ENCODE data around the gene SLIT3.

SLIT3 gene

DNA sequence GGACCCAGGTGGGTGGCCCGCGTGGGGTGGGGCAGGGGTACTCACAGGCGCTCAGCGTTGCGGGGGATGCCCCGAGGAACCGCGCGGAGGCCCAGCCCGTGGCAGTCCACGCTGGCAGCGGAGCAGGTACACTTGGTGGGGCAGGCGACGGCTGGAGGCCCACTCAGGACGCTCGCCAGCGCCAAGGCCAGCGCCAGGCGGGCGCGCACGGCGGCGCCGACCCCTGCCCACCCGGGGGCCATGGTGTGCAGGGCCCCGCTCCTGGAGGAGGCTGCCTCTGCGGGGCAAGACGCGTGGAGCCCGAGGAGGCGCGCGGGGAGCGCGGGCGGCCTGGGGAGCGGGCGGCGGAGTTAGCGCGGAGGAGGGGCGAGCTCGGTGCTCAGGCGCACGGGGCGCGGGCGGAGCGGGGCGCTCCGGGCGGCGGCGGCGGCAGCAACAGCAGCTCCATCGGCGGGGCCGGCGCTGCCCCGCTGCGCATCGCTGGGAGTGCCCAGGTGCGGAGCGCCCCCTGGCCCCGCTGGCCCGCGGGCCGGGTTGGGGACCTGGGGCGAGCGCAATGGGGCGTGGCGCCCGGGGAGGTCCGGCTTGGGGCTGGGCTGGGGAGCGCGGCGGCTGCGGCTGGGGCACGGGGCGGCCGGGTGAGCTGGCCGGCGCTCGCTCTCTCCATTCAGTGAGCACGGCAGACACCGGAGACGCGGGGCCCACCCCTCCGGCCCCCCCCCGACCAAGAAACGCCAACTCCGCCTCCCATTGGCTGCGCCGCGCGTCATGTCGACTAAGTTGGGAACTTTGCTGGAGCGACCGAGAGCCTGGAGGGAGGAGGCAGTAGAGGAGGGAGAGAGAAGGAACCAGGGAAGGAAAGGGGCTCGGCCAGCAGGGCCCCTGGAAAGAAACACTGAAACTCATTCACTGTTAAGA is at the start of gene SLIT3:
Gene SLIT3, minus strand, starts transcription at position 672 of the 918 bp plus-strand sequence. Its CDS starts 430 bp downstream, at position 242.
- peak within 1 kb of the TSS; percentile 75 for H3K4me3 ChIP-seq (ENCODE audit: low read depth, low read length)
- H3K9ac ChIP-seq (ENCODE audit: low read depth, low read length), result no peak within 1 kb of the TSS

DNA sequence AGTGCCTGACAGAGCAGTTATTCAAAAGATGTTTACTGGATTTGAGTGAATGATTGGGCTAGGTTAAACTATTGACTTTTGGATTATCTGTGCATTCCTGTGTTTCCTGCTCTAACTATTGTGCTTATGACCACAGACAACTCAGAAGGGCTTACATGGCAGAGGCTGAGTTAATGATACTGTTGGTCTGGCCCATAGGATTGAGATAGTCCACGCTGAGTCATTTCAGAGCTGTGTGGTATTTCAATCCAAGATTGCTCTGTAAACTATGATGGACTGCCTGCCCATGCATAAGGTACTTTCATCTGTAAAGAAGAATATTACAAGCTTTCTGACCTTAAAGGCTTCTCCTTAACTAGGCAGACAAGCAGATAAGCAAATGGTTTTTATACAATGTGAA is 49.1 kb upstream of the SLIT3 start:
- H3K4me1 ChIP-seq (ENCODE audit: control insufficient read depth, insufficient read depth, low read length), result no peaks in the 10 kb centered on the region
- H3K4me3 ChIP-seq (ENCODE audit: low read depth, low read length), result no peak overlapping the region
- H3K9me3 ChIP-seq (ENCODE audit: control insufficient read depth, insufficient read depth, low read length), result no peaks in the 10 kb centered on the region
- H3K27me3 ChIP-seq (ENCODE audit: control insufficient read depth, insufficient read depth, low read length), result no peaks in the 10 kb centered on the region
- H3K9ac ChIP-seq (ENCODE audit: low read depth, low read length), result no peak overlapping the region
- no peaks in the 10 kb centered on the region for H3K36me3 ChIP-seq (ENCODE audit: control insufficient read depth, insufficient read depth, low read length)

More for the DNA sequence above, at the start of gene SLIT3:
- Histone ChIP-seq H3K27me3 (ENCODE audit: control insufficient read depth, insufficient read depth, low read length) (peaks cover 57% of the 10 kb centered on the region), H3K36me3 (ENCODE audit: control insufficient read depth, insufficient read depth, low read length) (no peaks in the 10 kb centered on the region), H3K4me1 (ENCODE audit: control insufficient read depth, insufficient read depth, low read length) (no peaks in the 10 kb centered on the region), H3K9me3 (ENCODE audit: control insufficient read depth, insufficient read depth, low read length) (no peaks in the 10 kb centered on the region)

- Histone ChIP-seq H3K4me3 (ENCODE audit: low read depth, low read length) (no peak overlapping the region), H3K9me3 (ENCODE audit: control insufficient read depth, insufficient read depth, low read length) (no peaks in the 10 kb centered on the region), H3K9ac (ENCODE audit: low read depth, low read length) (no peak overlapping the region), H3K4me1 (ENCODE audit: control insufficient read depth, insufficient read depth, low read length) (no peaks in the 10 kb centered on the region), H3K27me3 (ENCODE audit: control insufficient read depth, insufficient read depth, low read length) (no peaks in the 10 kb centered on the region), H3K36me3 (ENCODE audit: control insufficient read depth, insufficient read depth, low read length) (no peaks in the 10 kb centered on the region)
These were observed 46.8 kb upstream of the SLIT3 start for GRCh38 chr5:169347786-169348185.

DNA sequence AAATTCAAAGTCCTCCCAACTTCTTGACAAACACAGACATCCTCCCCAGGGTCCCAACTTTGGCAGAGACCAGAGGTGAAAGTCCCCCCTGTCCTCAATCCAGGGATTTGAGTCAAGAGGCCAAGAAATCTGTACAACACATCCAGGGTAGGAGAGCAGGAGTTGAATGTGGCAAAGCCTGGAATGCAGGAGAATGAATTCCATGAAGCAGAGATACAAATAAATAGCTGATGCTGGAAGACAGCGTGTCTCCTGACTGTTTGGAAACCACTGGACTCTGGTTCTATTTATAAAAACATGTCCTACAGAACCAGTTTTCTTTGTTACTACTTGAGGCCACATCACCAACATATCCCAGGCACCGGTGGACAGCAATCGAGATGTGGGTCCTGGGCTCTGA is 43.7 kb upstream of the SLIT3 start:
- Histone ChIP-seq H3K4me3 (ENCODE audit: low read depth, low read length) (no peak overlapping the region), H3K27me3 (ENCODE audit: control insufficient read depth, insufficient read depth, low read length) (no peaks in the 10 kb centered on the region), H3K9me3 (ENCODE audit: control insufficient read depth, insufficient read depth, low read length) (no peaks in the 10 kb centered on the region), H3K36me3 (ENCODE audit: control insufficient read depth, insufficient read depth, low read length) (no peaks in the 10 kb centered on the region), H3K4me1 (ENCODE audit: control insufficient read depth, insufficient read depth, low read length) (peaks cover 2% of the 10 kb centered on the region), H3K9ac (ENCODE audit: low read depth, low read length) (no peak overlapping the region)

DNA sequence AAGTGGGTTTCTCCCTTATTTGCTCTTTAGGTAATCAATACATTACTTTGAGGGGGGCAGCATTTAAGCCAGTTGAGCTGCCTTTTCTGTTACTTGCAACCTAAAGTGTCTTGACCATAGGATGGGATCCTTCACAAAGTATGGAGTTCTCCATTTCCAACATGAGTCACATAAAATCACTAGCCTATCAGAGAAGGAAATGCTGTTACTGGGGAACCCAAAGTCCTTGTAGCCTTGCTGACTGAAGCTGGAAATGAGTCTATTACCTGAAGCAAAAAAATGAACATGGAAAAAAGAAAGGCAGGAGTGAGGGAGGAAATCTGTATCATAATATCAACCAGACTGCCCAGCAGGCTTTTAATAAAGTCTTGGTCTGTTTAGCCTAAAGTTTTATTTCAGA is 42.8 kb upstream of the SLIT3 start:
- no peaks in the 10 kb centered on the region for H3K27me3 ChIP-seq (ENCODE audit: control insufficient read depth, insufficient read depth, low read length)
- H3K36me3 ChIP-seq (ENCODE audit: control insufficient read depth, insufficient read depth, low read length), result no peaks in the 10 kb centered on the region
- H3K9ac ChIP-seq (ENCODE audit: low read depth, low read length), result no peak overlapping the region
- no peak overlapping the region for H3K4me3 ChIP-seq (ENCODE audit: low read depth, low read length)
- peaks cover 2% of the 10 kb centered on the region for H3K4me1 ChIP-seq (ENCODE audit: control insufficient read depth, insufficient read depth, low read length)
- H3K9me3 ChIP-seq (ENCODE audit: control insufficient read depth, insufficient read depth, low read length), result no peaks in the 10 kb centered on the region

- Histone ChIP-seq H3K9ac (ENCODE audit: low read depth, low read length) (no peak overlapping the region), H3K9me3 (ENCODE audit: control insufficient read depth, insufficient read depth, low read length) (no peaks in the 10 kb centered on the region), H3K36me3 (ENCODE audit: control insufficient read depth, insufficient read depth, low read length) (no peaks in the 10 kb centered on the region), H3K4me3 (ENCODE audit: low read depth, low read length) (no peak overlapping the region), H3K27me3 (ENCODE audit: control insufficient read depth, insufficient read depth, low read length) (no peaks in the 10 kb centered on the region), H3K4me1 (ENCODE audit: control insufficient read depth, insufficient read depth, low read length) (peaks cover 2% of the 10 kb centered on the region)
These were observed 40.6 kb upstream of the SLIT3 start for GRCh38 chr5:169341556-169341955.

GRCh38 chr5:169339869-169340268 is 38.9 kb upstream of the SLIT3 start:
- Histone ChIP-seq H3K36me3 (ENCODE audit: control insufficient read depth, insufficient read depth, low read length) (no peaks in the 10 kb centered on the region), H3K9me3 (ENCODE audit: control insufficient read depth, insufficient read depth, low read length) (no peaks in the 10 kb centered on the region), H3K27me3 (ENCODE audit: control insufficient read depth, insufficient read depth, low read length) (no peaks in the 10 kb centered on the region), H3K4me3 (ENCODE audit: low read depth, low read length) (no peak overlapping the region), H3K4me1 (ENCODE audit: control insufficient read depth, insufficient read depth, low read length) (peaks cover 2% of the 10 kb centered on the region), H3K9ac (ENCODE audit: low read depth, low read length) (no peak overlapping the region)

- Histone ChIP-seq H3K9me3 (ENCODE audit: control insufficient read depth, insufficient read depth, low read length) (no peaks in the 10 kb centered on the region), H3K36me3 (ENCODE audit: control insufficient read depth, insufficient read depth, low read length) (no peaks in the 10 kb centered on the region), H3K9ac (ENCODE audit: low read depth, low read length) (no peak overlapping the region), H3K4me3 (ENCODE audit: low read depth, low read length) (no peak overlapping the region), H3K4me1 (ENCODE audit: control insufficient read depth, insufficient read depth, low read length) (peaks cover 2% of the 10 kb centered on the region), H3K27me3 (ENCODE audit: control insufficient read depth, insufficient read depth, low read length) (no peaks in the 10 kb centered on the region)
These were observed 35.3 kb upstream of the SLIT3 start for GRCh38 chr5:169336242-169336641.

DNA sequence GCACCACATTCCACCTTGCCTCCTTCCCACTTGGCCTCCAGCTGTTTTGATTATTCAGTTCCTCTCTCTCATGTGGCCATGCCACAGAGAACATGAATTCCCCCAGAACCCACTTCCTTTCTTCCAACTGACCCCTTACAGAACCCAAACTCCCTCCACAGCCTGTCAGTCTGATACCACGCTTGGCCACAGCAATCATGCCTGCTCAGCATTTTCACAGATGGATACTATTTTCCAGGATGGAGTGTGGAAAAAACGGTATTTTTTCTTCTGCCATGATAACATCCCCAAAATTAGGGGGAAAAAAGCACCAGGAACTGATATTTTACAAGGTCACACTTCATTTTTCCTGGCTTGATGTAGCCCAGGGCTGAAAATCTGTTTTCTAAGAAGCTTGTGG is 34.9 kb upstream of the SLIT3 start:
- H3K4me3 ChIP-seq (ENCODE audit: low read depth, low read length), result no peak overlapping the region
- H3K9ac ChIP-seq (ENCODE audit: low read depth, low read length), result no peak overlapping the region
- peaks cover 2% of the 10 kb centered on the region for H3K4me1 ChIP-seq (ENCODE audit: control insufficient read depth, insufficient read depth, low read length)
- no peaks in the 10 kb centered on the region for H3K9me3 ChIP-seq (ENCODE audit: control insufficient read depth, insufficient read depth, low read length)
- H3K36me3 ChIP-seq (ENCODE audit: control insufficient read depth, insufficient read depth, low read length), result no peaks in the 10 kb centered on the region
- no peaks in the 10 kb centered on the region for H3K27me3 ChIP-seq (ENCODE audit: control insufficient read depth, insufficient read depth, low read length)

DNA sequence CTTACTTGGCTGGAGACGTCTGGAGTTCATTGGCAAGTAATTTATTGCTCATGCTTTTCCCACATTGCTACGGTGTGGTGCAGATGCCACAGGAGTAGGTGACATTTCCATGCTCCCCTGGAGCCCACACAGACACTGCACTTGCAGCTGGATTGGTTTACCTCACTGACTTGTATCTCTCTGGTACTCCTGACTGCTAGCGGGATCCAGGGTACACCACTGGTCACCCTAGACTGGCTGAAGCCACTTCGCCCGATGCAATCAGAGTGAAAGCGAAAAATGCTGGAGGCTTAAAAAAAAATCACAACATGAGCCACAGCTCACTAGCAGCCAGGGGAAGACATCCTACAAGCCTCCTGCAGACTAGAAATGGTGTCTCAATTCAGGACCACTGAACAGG is 32.6 kb upstream of the SLIT3 start:
- H3K9ac ChIP-seq (ENCODE audit: low read depth, low read length), result no peak overlapping the region
- H3K4me1 ChIP-seq (ENCODE audit: control insufficient read depth, insufficient read depth, low read length), result no peaks in the 10 kb centered on the region
- H3K9me3 ChIP-seq (ENCODE audit: control insufficient read depth, insufficient read depth, low read length), result no peaks in the 10 kb centered on the region
- no peaks in the 10 kb centered on the region for H3K27me3 ChIP-seq (ENCODE audit: control insufficient read depth, insufficient read depth, low read length)
- H3K4me3 ChIP-seq (ENCODE audit: low read depth, low read length), result no peak overlapping the region
- H3K36me3 ChIP-seq (ENCODE audit: control insufficient read depth, insufficient read depth, low read length), result no peaks in the 10 kb centered on the region

DNA sequence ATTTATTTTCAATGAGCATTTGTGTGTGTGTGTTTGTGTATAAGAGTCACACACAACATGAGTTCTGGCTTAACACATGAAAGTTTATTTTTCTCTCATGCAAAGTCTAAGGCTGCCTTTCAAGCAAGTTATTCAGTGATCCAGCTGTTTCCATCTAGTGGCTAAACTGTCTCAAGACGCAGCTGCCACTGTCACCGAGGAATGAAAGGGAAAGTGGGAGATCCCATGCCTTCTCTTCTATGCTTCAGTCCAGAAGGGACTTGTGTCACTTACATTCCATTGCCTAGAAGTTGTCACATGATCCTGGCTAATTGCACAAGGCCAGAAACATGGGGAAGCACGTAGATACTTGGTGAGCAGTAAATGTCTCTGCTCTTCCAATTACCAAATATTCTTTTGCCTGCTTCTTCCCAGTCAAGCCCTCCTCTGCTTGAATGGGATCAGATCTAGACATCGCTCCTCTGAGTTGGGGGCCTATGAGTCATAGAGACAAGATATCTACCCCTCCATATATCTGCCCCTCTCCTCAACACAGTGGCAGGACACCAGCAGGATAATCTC is 30.4 kb upstream of the SLIT3 start:
- H3K9ac ChIP-seq (ENCODE audit: low read depth, low read length), result no peak overlapping the region
- no peaks in the 10 kb centered on the region for H3K27me3 ChIP-seq (ENCODE audit: control insufficient read depth, insufficient read depth, low read length)
- H3K9me3 ChIP-seq (ENCODE audit: control insufficient read depth, insufficient read depth, low read length), result no peaks in the 10 kb centered on the region
- H3K4me1 ChIP-seq (ENCODE audit: control insufficient read depth, insufficient read depth, low read length), result no peaks in the 10 kb centered on the region
- no peaks in the 10 kb centered on the region for H3K36me3 ChIP-seq (ENCODE audit: control insufficient read depth, insufficient read depth, low read length)
- H3K4me3 ChIP-seq (ENCODE audit: low read depth, low read length), result no peak overlapping the region

- no peaks in the 10 kb centered on the region for H3K27me3 ChIP-seq (ENCODE audit: control insufficient read depth, insufficient read depth, low read length)
- no peaks in the 10 kb centered on the region for H3K4me1 ChIP-seq (ENCODE audit: control insufficient read depth, insufficient read depth, low read length)
- H3K4me3 ChIP-seq (ENCODE audit: low read depth, low read length), result no peak overlapping the region
- no peaks in the 10 kb centered on the region for H3K36me3 ChIP-seq (ENCODE audit: control insufficient read depth, insufficient read depth, low read length)
- no peaks in the 10 kb centered on the region for H3K9me3 ChIP-seq (ENCODE audit: control insufficient read depth, insufficient read depth, low read length)
- H3K9ac ChIP-seq (ENCODE audit: low read depth, low read length), result no peak overlapping the region
These were observed 27.5 kb upstream of the SLIT3 start for GRCh38 chr5:169328401-169328800.
